Testis (tissue), 3 donors: Measurements from ENCODE around the gene TAS2R40. TPM values are rescaled to one million over a fixed set of nuclear protein-coding genes. Genes with fewer than 3 reads are reported as not detected.

ENCODE experiments used
- polyA plus RNA-seq: library from polyadenylated mRNA; stranded (reverse); fragments of 350-450 nt; fragmentation: Illumina TruSeq; extraction: RNeasy Lipid Tissue Mini Kit (QIAGEN cat#74804); gene quantifications from one replicate; pipeline ENCODE4 v1.2.3, GENCODE V29; 2014; ENCODE audit warnings: low read depth, low replicate concordance; ENCODE audit not compliant: insufficient read depth
- small RNA-seq, 2 donors: library from RNA; depleted of rRNA; stranded (forward); fragments of <200 nt; gene quantifications; one replicate each; pipeline ENCODE3, GENCODE V24; 2016
- total RNA-seq, 2 donors: library from RNA; depleted of rRNA; stranded (reverse); fragments of >200 nt; gene quantifications; one replicate each; pipeline ENCODE4 v1.2.3, GENCODE V29; 2016

The TAS2R40 gene
- total and polyA plus RNA-seq, 3 donors from 2014 or later: not detected

Small RNA genes lying within 50 kb of the gene (small RNA-seq; reads per million reads assigned to genes)
- 0 reads per million in 2 donors for gene AC073342.3

Other genes starting within 250 kb of the TAS2R40 start
- 1 to 10 TPM in 1 of 2 donors, under 1 TPM in 1; 0.99 to 3.5 TPM for gene OR9A2, start 194.9 kb upstream of the TAS2R40 start, total RNA-seq
- gene OR9A2, start 194.9 kb upstream of the TAS2R40 start, polyA plus RNA-seq: not detected
- not detected for gene OR6V1, start 169.7 kb upstream of the TAS2R40 start, total RNA-seq
- not detected for gene OR6V1, start 169.7 kb upstream of the TAS2R40 start, polyA plus RNA-seq
- gene PIP, start 90.0 kb upstream of the TAS2R40 start, total RNA-seq: not detected
- not detected for gene PIP, start 90.0 kb upstream of the TAS2R40 start, polyA plus RNA-seq
- not detected for gene TAS2R39, start 38.6 kb upstream of the TAS2R40 start, total RNA-seq
- not detected for gene TAS2R39, start 38.6 kb upstream of the TAS2R40 start, polyA plus RNA-seq
- gene GSTK1, start 41.4 kb downstream of the TAS2R40 start, total RNA-seq: 100 to 1,000 TPM; 105 to 136 TPM
- gene GSTK1, start 41.4 kb downstream of the TAS2R40 start, polyA plus RNA-seq: 169 TPM
- gene TMEM139, start 62.9 kb downstream of the TAS2R40 start, total RNA-seq: 1 to 10 TPM; 1.1 to 2.2 TPM
- 5.3 TPM for gene TMEM139, start 62.9 kb downstream of the TAS2R40 start, polyA plus RNA-seq
- gene CASP2, start 66.3 kb downstream of the TAS2R40 start, total RNA-seq: 10 to 100 TPM; 23.6 to 26.5 TPM
- gene CASP2, start 66.3 kb downstream of the TAS2R40 start, polyA plus RNA-seq: 20.7 TPM
- gene CLCN1, start 94.1 kb downstream of the TAS2R40 start, total RNA-seq: 1 to 10 TPM; 1.1 to 1.4 TPM
- 2.7 TPM for gene CLCN1, start 94.1 kb downstream of the TAS2R40 start, polyA plus RNA-seq
- gene FAM131B, start 140.7 kb downstream of the TAS2R40 start, total RNA-seq: 1 to 10 TPM; 1.2 TPM
- gene FAM131B, start 140.7 kb downstream of the TAS2R40 start, polyA plus RNA-seq: 1.2 TPM
- gene ZYX, start 159.3 kb downstream of the TAS2R40 start, total RNA-seq: 100 to 1,000 TPM; 164 to 222 TPM
- 190 TPM for gene ZYX, start 159.3 kb downstream of the TAS2R40 start, polyA plus RNA-seq
- 1 to 10 TPM; 5.9 to 8.5 TPM for gene EPHA1, start 186.8 kb downstream of the TAS2R40 start, total RNA-seq
- 9.8 TPM for gene EPHA1, start 186.8 kb downstream of the TAS2R40 start, polyA plus RNA-seq
- not detected for gene TAS2R60, start 221.4 kb downstream of the TAS2R40 start, total RNA-seq
- gene TAS2R60, start 221.4 kb downstream of the TAS2R40 start, polyA plus RNA-seq: not detected